Testis (tissue), 3 donors: ENCODE results near the gene ZDHHC15. TPM values are rescaled to one million over a fixed set of nuclear protein-coding genes. Genes with fewer than 3 reads are reported as not detected.
"Not testable (repeated sequence)": the region's sequence is repeated elsewhere in the genome, so short reads cannot be mapped to it uniquely, and the experiment has no call there.

Experiments used
- DNase-seq: peaks from one replicate; pipeline ENCODE4 v3.0.0-alpha.2; 2019
- H3K27ac ChIP-seq, 2 donors: fragments of 200-600 bp; sonication (generic); one replicate each; pipeline ENCODE4 v1.5.1; 2019
- H3K27me3 ChIP-seq: fragments of 200-600 bp; sonication (generic); one replicate; pipeline ENCODE4 v1.5.1; 2019
- H3K36me3 ChIP-seq: fragments of 200-600 bp; sonication (generic); one replicate; pipeline ENCODE4 v1.5.1; 2017; ENCODE audit warnings: low read depth; ENCODE audit errors: missing control alignments
- H3K4me1 ChIP-seq: fragments of 200-600 bp; sonication (generic); one replicate; pipeline ENCODE4 v1.5.1; 2019
- H3K4me3 ChIP-seq, 2 donors: fragments of 200-600 bp; sonication (generic); one replicate each; pipeline ENCODE4 v1.5.1; 2017 to 2019
- H3K9me3 ChIP-seq: fragments of 200-600 bp; sonication (generic); one replicate; pipeline ENCODE4 v1.5.1; 2017
- POLR2A ChIP-seq: fragments of 450-650 bp; IDR thresholded peaks from one replicate; pipeline ENCODE4 v1.6.1; 2017; ENCODE audit warnings: antibody characterized with exemption, mild to moderate bottlenecking, moderate library complexity
- WGBS, 2 donors: methylation state at CpG; one replicate each; pipeline ENCODE4 v1.1.5; 2018; 5-methylcytosine and 5-hydroxymethylcytosine counted together
- intact Hi-C: fragments of 100-400 bp; cut with DNase I; formaldehyde crosslinking; loops from one replicate; pipeline ENCODE4 v1.15.1; 2023; ENCODE audit warnings: low total_unique reads
- polyA plus RNA-seq: library from polyadenylated mRNA; stranded (reverse); fragments of 350-450 nt; fragmentation: Illumina TruSeq; extraction: RNeasy Lipid Tissue Mini Kit (QIAGEN cat#74804); gene quantifications from one replicate; pipeline ENCODE4 v1.2.3, GENCODE V29; 2014; ENCODE audit warnings: low read depth, low replicate concordance; ENCODE audit not compliant: insufficient read depth
- total RNA-seq, 2 donors: library from RNA; depleted of rRNA; stranded (reverse); fragments of >200 nt; gene quantifications; one replicate each; pipeline ENCODE4 v1.2.3, GENCODE V29; 2016
- TF ChIP-seq, protein P1 (sequence below), 3 experiments: fragments of 450-650 bp in 2 of 3; fragments of 200-600 bp in 1 of 3; sonication (generic) in 1 of 3; IDR thresholded peaks; one replicate each; pipeline ENCODE4 v1.5.1; 2016 to 2019; ENCODE audit warnings: antibody characterized with exemption in 3 of 3, mild to moderate bottlenecking in 2 of 3, moderate library complexity in 1 of 3

ZDHHC15 gene
- total and polyA plus RNA-seq, 3 donors from 2014 or later: 1.3 to 3.5 (median 3.1) TPM

DNA sequence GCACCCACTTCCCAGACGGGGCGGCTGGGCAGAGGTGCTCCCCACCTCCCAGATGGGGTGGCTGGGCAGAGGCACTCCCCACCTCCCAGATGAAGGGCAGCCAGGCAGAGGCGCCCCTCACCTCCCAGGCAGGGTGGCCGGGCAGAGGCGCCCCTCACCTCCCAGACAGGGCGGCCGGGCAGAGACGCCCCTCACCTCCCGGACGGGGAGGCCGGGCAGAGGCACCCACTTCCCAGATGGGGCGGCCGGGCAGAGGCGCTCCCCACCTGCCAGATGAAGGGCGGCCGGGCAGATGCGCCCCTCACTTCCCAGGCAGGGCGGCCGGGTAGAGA, 187.7 kb downstream of the ZDHHC15 start:
- H3K36me3 ChIP-seq: no peaks in the 10 kb centered on the region
- no CpG with 5 or more reads among the region's 19 CpGs for WGBS, 2 donors
- no peaks in the 10 kb centered on the region for H3K4me1 ChIP-seq
- TF ChIP-seq, protein P1, sequence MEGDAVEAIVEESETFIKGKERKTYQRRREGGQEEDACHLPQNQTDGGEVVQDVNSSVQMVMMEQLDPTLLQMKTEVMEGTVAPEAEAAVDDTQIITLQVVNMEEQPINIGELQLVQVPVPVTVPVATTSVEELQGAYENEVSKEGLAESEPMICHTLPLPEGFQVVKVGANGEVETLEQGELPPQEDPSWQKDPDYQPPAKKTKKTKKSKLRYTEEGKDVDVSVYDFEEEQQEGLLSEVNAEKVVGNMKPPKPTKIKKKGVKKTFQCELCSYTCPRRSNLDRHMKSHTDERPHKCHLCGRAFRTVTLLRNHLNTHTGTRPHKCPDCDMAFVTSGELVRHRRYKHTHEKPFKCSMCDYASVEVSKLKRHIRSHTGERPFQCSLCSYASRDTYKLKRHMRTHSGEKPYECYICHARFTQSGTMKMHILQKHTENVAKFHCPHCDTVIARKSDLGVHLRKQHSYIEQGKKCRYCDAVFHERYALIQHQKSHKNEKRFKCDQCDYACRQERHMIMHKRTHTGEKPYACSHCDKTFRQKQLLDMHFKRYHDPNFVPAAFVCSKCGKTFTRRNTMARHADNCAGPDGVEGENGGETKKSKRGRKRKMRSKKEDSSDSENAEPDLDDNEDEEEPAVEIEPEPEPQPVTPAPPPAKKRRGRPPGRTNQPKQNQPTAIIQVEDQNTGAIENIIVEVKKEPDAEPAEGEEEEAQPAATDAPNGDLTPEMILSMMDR (IDR thresholded peaks at IDR 0.05): no peak
- TF ChIP-seq POLR2A: no peak
- intact Hi-C loops: no loop called here
- no peak overlapping the region for H3K4me3 ChIP-seq
- no peaks in the 10 kb centered on the region for H3K27me3 ChIP-seq
- DNase-seq: no peak
- H3K27ac ChIP-seq: no peak overlapping the region
- no peaks in the 10 kb centered on the region for H3K9me3 ChIP-seq

DNA sequence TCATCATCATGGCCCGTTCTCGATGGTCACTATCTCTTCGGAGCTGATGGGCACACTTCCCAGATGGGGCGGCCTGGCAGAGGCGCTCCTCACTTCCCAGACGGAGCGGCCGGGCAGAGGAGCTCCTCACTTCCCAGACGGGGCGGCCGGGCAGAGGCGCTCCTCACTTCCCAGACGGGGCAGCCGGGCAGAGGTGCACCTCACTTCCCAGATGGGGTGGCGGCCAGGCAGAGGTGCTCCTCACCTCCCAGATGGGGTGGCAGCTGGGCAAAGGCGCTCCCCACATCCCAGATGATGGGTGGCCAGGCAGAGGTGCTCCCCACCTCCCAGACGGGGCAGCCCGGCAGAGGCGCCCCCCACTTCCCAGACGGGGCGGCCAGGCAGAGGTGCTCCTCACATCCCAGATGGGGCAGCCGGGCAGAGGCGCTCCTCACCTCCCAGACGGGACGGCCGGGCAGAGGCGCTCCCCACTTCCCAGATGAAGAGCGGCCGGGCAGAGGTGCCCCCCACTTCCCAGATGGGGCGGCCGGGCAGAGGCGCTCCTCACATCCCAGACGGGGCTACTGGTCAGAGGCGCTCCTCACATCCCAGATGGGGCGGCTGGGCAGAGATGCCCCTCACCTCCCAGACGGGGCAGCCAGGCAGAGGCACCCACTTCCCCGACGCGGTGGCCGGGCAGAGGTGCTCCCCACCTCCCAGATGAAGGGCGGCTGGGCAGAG, 188.3 kb downstream of the ZDHHC15 start:
- H3K27me3 ChIP-seq, H3K27ac ChIP-seq, H3K4me1 ChIP-seq, DNase-seq, H3K9me3 ChIP-seq, H3K4me3 ChIP-seq, H3K36me3 ChIP-seq, intact Hi-C loops: not testable (repeated sequence)
- 84 to 100% methylated on average over 4 to 10 of the region's 41 CpGs for WGBS, 2 donors

DNA sequence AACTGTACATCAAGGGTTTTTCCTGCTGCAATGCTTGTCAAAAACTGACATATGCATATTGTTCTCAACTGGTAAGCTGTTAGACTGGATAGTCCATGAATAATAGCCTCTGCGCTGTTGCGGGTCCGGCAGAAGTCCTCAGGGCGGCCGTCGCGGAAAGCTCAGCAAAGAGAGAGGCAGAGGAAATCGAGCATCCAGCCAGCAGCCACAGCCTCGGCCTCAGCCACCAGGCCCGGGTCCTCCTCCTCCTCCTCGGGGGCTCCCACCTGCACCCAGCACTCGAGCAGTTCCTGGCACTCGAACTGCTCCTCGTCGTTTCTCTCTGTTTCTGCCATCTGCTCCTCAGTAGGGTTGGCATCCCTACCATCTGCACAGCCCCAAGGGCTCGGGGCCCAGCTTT, 195.2 kb downstream of the ZDHHC15 start:
- no peak for DNase-seq
- H3K36me3 ChIP-seq: no peaks in the 10 kb centered on the region
- whole genome bisulfite sequencing, 2 donors: 97 to 100% methylated on average over 7 to 12 of the region's 16 CpGs

More for the DNA sequence above, 195.2 kb downstream of the ZDHHC15 start:
- Histone ChIP-seq H3K9me3 (no peaks in the 10 kb centered on the region), H3K27me3 (no peaks in the 10 kb centered on the region), H3K27ac (no peak overlapping the region), H3K4me1 (no peaks in the 10 kb centered on the region), H3K4me3 (no peak overlapping the region)
- intact Hi-C loops: no loop called here
- TF ChIP-seq, protein P1 (IDR thresholded peaks at IDR 0.05): no peak
- no peak for TF ChIP-seq POLR2A

Other genes with a start within 250 kb of the ZDHHC15 start
- 1 to 10 TPM; 6.9 to 8.0 TPM for gene UPRT, start 249.0 kb downstream of the ZDHHC15 start, total RNA-seq
- gene UPRT, start 249.0 kb downstream of the ZDHHC15 start, polyA plus RNA-seq: 6.1 TPM